Neural cell (in vitro differentiated cells): ENCODE results near the gene TMCO4. TPM values are rescaled to one million over a fixed set of nuclear protein-coding genes. Genes with fewer than 3 reads are reported as not detected.

Source experiments
- H2AFZ ChIP-seq: fragments of 200-600, 300-800 bp; sonication (generic), shearing (Covaris generic); 2 replicates; pipeline ENCODE4 v1.6.0; 2014; ENCODE audit warnings: low read depth, mild to moderate bottlenecking, antibody characterized with exemption, low read length, moderate library complexity
- H3F3A ChIP-seq: fragments of 200-600 bp; shearing (Covaris generic); 2 replicates; pipeline ENCODE4 v1.6.1; 2016; ENCODE audit warnings: mild to moderate bottlenecking, moderate library complexity, mixed read lengths, antibody characterized with exemption, low read length; ENCODE audit not compliant: insufficient read depth, poor library complexity, severe bottlenecking
- H3K27ac ChIP-seq: fragments of 200-600, 300-800 bp; sonication (generic), shearing (Covaris generic); 2 replicates; pipeline ENCODE4 v1.5.1; 2014; ENCODE audit warnings: mild to moderate bottlenecking, low read length, moderate library complexity
- H3K27me3 ChIP-seq: fragments of 300-800, 200-600 bp; sonication (generic), shearing (Covaris generic); 2 replicates; pipeline ENCODE4 v1.6.0; 2014; ENCODE audit warnings: mild to moderate bottlenecking, low read depth, low read length, moderate library complexity; ENCODE audit not compliant: insufficient read depth
- H3K36me3 ChIP-seq: fragments of 300-800, 200-600 bp; sonication (generic), shearing (Covaris generic); 2 replicates; pipeline ENCODE4 v1.5.1; 2014; ENCODE audit warnings: mild to moderate bottlenecking, antibody characterized with exemption, low read length, moderate library complexity; ENCODE audit not compliant: insufficient read depth
- H3K4me2 ChIP-seq: fragments of 300-800, 200-600 bp; sonication (generic), shearing (Covaris generic); 2 replicates; pipeline ENCODE4 v1.6.0; 2014; ENCODE audit warnings: mild to moderate bottlenecking, low read length
- H3K4me3 ChIP-seq: fragments of 300-800, 200-600 bp; sonication (generic), shearing (Covaris generic); 2 replicates; pipeline ENCODE4 v1.5.1; 2014; ENCODE audit warnings: mild to moderate bottlenecking, low read length, moderate library complexity
- H3K79me2 ChIP-seq: fragments of 200-600 bp; shearing (Covaris generic); replicated peaks from 2 replicates; pipeline ENCODE4 v1.6.0; 2014; ENCODE audit warnings: mild to moderate bottlenecking, low read length, moderate library complexity; ENCODE audit not compliant: insufficient read depth
- H3K9ac ChIP-seq: fragments of 300-800, 200-600 bp; sonication (generic), shearing (Covaris generic); 2 replicates; pipeline ENCODE4 v1.6.1; 2016; ENCODE audit warnings: mild to moderate bottlenecking, low read length, mixed read lengths
- H3K9me2 ChIP-seq: fragments of 200-600 bp; shearing (Covaris generic); 2 replicates; pipeline ENCODE4 v1.6.1; 2016; ENCODE audit warnings: mild to moderate bottlenecking, low read length, mixed read lengths; ENCODE audit not compliant: insufficient read depth
- H3K9me3 ChIP-seq: fragments of 200-600, 300-800 bp; sonication (generic), shearing (Covaris generic); 2 replicates; pipeline ENCODE4 v1.6.1; 2016; ENCODE audit warnings: mild to moderate bottlenecking, mixed run types, low read length, moderate library complexity, mixed read lengths
- H4K20me1 ChIP-seq: fragments of 200-600 bp; shearing (Covaris generic); 2 replicates; pipeline ENCODE4 v1.6.1; 2016; ENCODE audit warnings: mild to moderate bottlenecking, mixed run types; ENCODE audit not compliant: insufficient read depth
- CTCF ChIP-seq: fragments of 450-650 bp; IDR thresholded peaks from 2 replicates; pipeline ENCODE4 v1.5.1; 2014; ENCODE audit warnings: antibody characterized with exemption, mild to moderate bottlenecking, moderate library complexity; ENCODE audit not compliant: poor library complexity, severe bottlenecking
- EP300 ChIP-seq: fragments of 450-650 bp; conservative IDR thresholded peaks from 2 replicates; pipeline ENCODE4 v1.6.1; 2014; ENCODE audit warnings: antibody characterized with exemption, mild to moderate bottlenecking, moderate library complexity; ENCODE audit not compliant: poor library complexity, severe bottlenecking
- EZH2 ChIP-seq: fragments of 200-600, 300-800 bp; shearing (Covaris generic), sonication (generic); IDR thresholded peaks from 2 replicates; pipeline ENCODE4 v1.6.1; 2014; ENCODE audit warnings: antibody characterized with exemption, low read length, borderline replicate concordance, mild to moderate bottlenecking; ENCODE audit not compliant: insufficient read depth, poor library complexity, severe bottlenecking
- MXI1 ChIP-seq: fragments of 450-650 bp; conservative IDR thresholded peaks from 2 replicates; pipeline ENCODE4 v1.6.1; 2014; ENCODE audit warnings: antibody characterized with exemption, mild to moderate bottlenecking; ENCODE audit not compliant: poor library complexity, severe bottlenecking
- POLR2AphosphoS5 ChIP-seq: IDR thresholded peaks from 2 replicates; pipeline ENCODE4 v1.6.1; 2012
- RAD21 ChIP-seq: fragments of 450-650 bp; conservative IDR thresholded peaks from 2 replicates; pipeline ENCODE4 v1.6.1; 2014; ENCODE audit warnings: antibody characterized with exemption, mild to moderate bottlenecking, moderate library complexity
- REST ChIP-seq: IDR thresholded peaks from 2 replicates; pipeline ENCODE4 v1.6.1; 2012; ENCODE audit warnings: borderline replicate concordance
- SMC3 ChIP-seq: fragments of 450-650 bp; conservative IDR thresholded peaks from 2 replicates; pipeline ENCODE4 v1.6.1; 2014; ENCODE audit warnings: antibody characterized with exemption, mild to moderate bottlenecking, moderate library complexity; ENCODE audit not compliant: poor library complexity
- TAF1 ChIP-seq: IDR thresholded peaks from 2 replicates; pipeline ENCODE4 v1.6.1; 2012; ENCODE audit warnings: low read depth
- polyA plus RNA-seq: library from polyadenylated mRNA; depleted of rRNA; stranded (reverse); fragments of >200 nt; gene quantifications from 2 replicates; pipeline ENCODE4 v1.2.3, GENCODE V29; 2014

Gene TMCO4
- polyA plus RNA-seq, 1 donor from 2014 or later, result not detected

- H3F3A ChIP-seq, result no peaks in the 10 kb centered on the region
- no peak for TF ChIP-seq TAF1
- no peak for TF ChIP-seq EP300
- TF ChIP-seq REST, result no peak
- H3K9ac ChIP-seq, result no peak overlapping the region
- no peak overlapping the region for H2AFZ ChIP-seq
- no peak overlapping the region for H3K27ac ChIP-seq
- H3K27me3 ChIP-seq, result no peaks in the 10 kb centered on the region
- no peaks in the 10 kb centered on the region for H3K36me3 ChIP-seq
- no peaks in the 10 kb centered on the region for H3K79me2 ChIP-seq
- H3K9me2 ChIP-seq, result no peaks in the 10 kb centered on the region
- H3K4me3 ChIP-seq, result no peak overlapping the region
- no peaks in the 10 kb centered on the region for H4K20me1 ChIP-seq
- H3K9me3 ChIP-seq, result no peaks in the 10 kb centered on the region
- no peak overlapping the region for H3K4me2 ChIP-seq
These were observed 103.9 kb downstream of the TMCO4 start for GRCh38 chr1:19695772-19696171.

DNA sequence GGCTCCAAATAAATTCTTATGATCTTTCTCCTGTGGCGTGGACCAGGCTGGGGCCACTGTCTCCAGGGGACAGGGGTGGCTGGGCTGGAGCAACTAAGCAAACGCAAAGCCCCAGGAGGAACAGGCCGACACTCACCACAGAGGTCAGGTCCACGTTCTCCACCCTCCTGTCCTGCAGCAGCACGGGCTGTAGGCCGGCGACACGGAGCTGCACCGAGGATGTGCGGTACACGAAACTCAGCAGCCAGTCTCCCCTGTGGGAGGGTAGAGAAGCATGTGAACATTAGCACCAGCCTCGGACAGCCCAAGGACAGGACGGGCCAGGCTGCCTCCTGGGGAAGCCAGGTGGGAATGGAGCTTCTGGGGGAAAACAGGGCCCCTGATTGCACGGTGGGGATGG lies 105.4 kb downstream of the TMCO4 start:
- no peak overlapping the region for H3K9ac ChIP-seq
- H3K79me2 ChIP-seq, result no peaks in the 10 kb centered on the region
- TF ChIP-seq TAF1 (no peak), EZH2 (no peak), MXI1 (no peak), REST (no peak), POLR2AphosphoS5 (no peak), EP300 (no peak), CTCF (no peak), RAD21 (no peak), SMC3 (no peak)
- no peaks in the 10 kb centered on the region for H3K9me2 ChIP-seq
- H3K27me3 ChIP-seq, result no peaks in the 10 kb centered on the region
- H3K9me3 ChIP-seq, result no peaks in the 10 kb centered on the region
- H3K4me2 ChIP-seq, result no peak overlapping the region
- no peaks in the 10 kb centered on the region for H4K20me1 ChIP-seq
- H3K4me3 ChIP-seq, result no peak overlapping the region
- H3K27ac ChIP-seq, result no peak overlapping the region
- no peaks in the 10 kb centered on the region for H3K36me3 ChIP-seq
- H2AFZ ChIP-seq, result no peak overlapping the region
- no peaks in the 10 kb centered on the region for H3F3A ChIP-seq
